Measurements from ENCODE around the gene COA6. TPM values are rescaled to one million over a fixed set of nuclear protein-coding genes. Genes with fewer than 3 reads are reported as not detected.

Gene COA6
- polyA plus RNA-seq, 1 experiment: 11.7 TPM

- no peak for DNase-seq (ENCODE audit: low read depth)
- no peaks in the 10 kb centered on the region for H3K36me3 ChIP-seq (ENCODE audit: control insufficient read depth, insufficient read depth, low read length)
- H3K4me3 ChIP-seq (ENCODE audit: low read depth, low read length): no peak overlapping the region
- no peak for TF ChIP-seq CTCF (IDR thresholded peaks at IDR 0.05; ENCODE audit: insufficient read depth, low read depth, low read length)
- POLR2A ChIA-PET: no interaction called here
- CTCF ChIA-PET: interaction anchor here (1.2 kb wide), 1 partner anchor 14 kb away, joined by 3 read pairs; no protein-coding TSS in a partner anchor
- no peaks in the 10 kb centered on the region for H3K27me3 ChIP-seq (ENCODE audit: control insufficient read depth, insufficient read depth, low read length)
Measured at GRCh38 chr1:234340528-234340927, 32.7 kb upstream of the COA6 start.

DNA sequence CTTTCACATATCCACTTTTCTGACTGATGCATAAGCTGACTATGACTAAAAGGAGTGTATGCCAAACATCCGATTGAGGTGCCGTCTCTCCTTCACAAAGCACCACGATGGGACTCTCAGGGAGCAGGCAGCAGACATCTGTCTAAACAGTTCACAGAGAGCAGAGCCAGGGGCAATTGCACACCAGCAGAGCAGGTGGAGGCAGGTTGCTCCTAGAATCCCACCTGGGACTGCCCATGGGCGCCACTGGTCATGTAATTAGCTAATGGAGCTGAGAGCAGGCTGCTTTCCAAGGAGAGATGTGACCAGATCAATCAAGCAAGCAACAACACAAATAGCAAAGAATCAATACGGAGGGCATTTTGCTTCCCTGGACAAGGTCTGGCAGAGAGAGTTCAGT lies 30.5 kb upstream of the COA6 start:
- H3K27me3 ChIP-seq (ENCODE audit: control insufficient read depth, insufficient read depth, low read length): no peaks in the 10 kb centered on the region
- H3K36me3 ChIP-seq (ENCODE audit: control insufficient read depth, insufficient read depth, low read length): no peaks in the 10 kb centered on the region
- no peak for TF ChIP-seq CTCF (IDR thresholded peaks at IDR 0.05; ENCODE audit: insufficient read depth, low read depth, low read length)
- DNase-seq (ENCODE audit: low read depth): no peak
- ChIA-PET CTCF (interaction anchor here (0.6 to 2.4 kb wide), 4 partner anchors 9 to 31 kb away, joined by 3 to 8 read pairs (median 4); partner anchors contain the start of gene COA6), POLR2A (no interaction called here)
- H3K4me3 ChIP-seq (ENCODE audit: low read depth, low read length): no peak overlapping the region

GRCh38 chr1:234345237-234345636 lies 28.0 kb upstream of the COA6 start:
- CTCF ChIA-PET: no interaction called here

GRCh38 chr1:234348964-234349363 lies 24.3 kb upstream of the COA6 start:
- no peak for DNase-seq (ENCODE audit: low read depth)
- CTCF ChIA-PET: interaction anchor here (0.7 to 1.3 kb wide), 2 partner anchors 7 to 9 kb away, joined by 3 read pairs; no protein-coding TSS in a partner anchor

More at GRCh38 chr1:234345237-234345636, 28.0 kb upstream of the COA6 start:
- no peak for TF ChIP-seq CTCF (IDR thresholded peaks at IDR 0.05; ENCODE audit: insufficient read depth, low read depth, low read length)
- no peak for DNase-seq (ENCODE audit: low read depth)
- no peaks in the 10 kb centered on the region for H3K36me3 ChIP-seq (ENCODE audit: control insufficient read depth, insufficient read depth, low read length)
- POLR2A ChIA-PET: no interaction called here
- H3K27me3 ChIP-seq (ENCODE audit: control insufficient read depth, insufficient read depth, low read length): peaks cover 1% of the 10 kb centered on the region; the same call in 1 of the 2 replicates
- H3K4me3 ChIP-seq (ENCODE audit: low read depth, low read length): no peak overlapping the region

More at GRCh38 chr1:234348964-234349363, 24.3 kb upstream of the COA6 start:
- Histone ChIP-seq H3K27me3 (ENCODE audit: control insufficient read depth, insufficient read depth, low read length) (peaks cover 3% of the 10 kb centered on the region; the same call in 1 of the 2 replicates), H3K4me3 (ENCODE audit: low read depth, low read length) (no peak overlapping the region), H3K36me3 (ENCODE audit: control insufficient read depth, insufficient read depth, low read length) (no peaks in the 10 kb centered on the region)
- POLR2A ChIA-PET: no interaction called here
- TF ChIP-seq CTCF (IDR thresholded peaks at IDR 0.05; ENCODE audit: insufficient read depth, low read depth, low read length): no peak

All from BJ (cell line).